ENCODE data around the gene HIRA. TPM values are rescaled to one million over a fixed set of nuclear protein-coding genes. Genes with fewer than 3 reads are reported as not detected.

Gene HIRA
- total and polyA plus RNA-seq, 2 of the 8 experiments (the other 6 are each of a cell fraction or from before 2014, with no cell fraction given), result 34.9 to 67.2 TPM

- TF ChIP-seq CTCF (IDR thresholded peaks at IDR 0.05; ENCODE audit: control extremely low read depth in 1 of 3, insufficient read depth in 1 of 3, low read depth in 1 of 3, low read length in 3 of 3) (no peak), CHD2 (IDR thresholded peaks at IDR 0.05; ENCODE audit: low read length) (no peak), NRF1 (IDR thresholded peaks at IDR 0.05; ENCODE audit: low read depth, low read length) (no peak), POU5F1 (IDR thresholded peaks at IDR 0.05; ENCODE audit: low read depth, low read length) (no peak), GTF2F1 (IDR thresholded peaks at IDR 0.05; ENCODE audit: borderline replicate concordance, low read depth, low read length) (no peak)
Observed at GRCh38 chr22:19319281-19319680, 112.3 kb downstream of the HIRA start (continued).
